ENCODE measurements around the gene VSIR. TPM values are rescaled to one million over a fixed set of nuclear protein-coding genes. Genes with fewer than 3 reads are reported as not detected.
A peak's percentile ranks its signal among the peaks of the same experiment; 100 is the strongest.

VSIR gene
- total and polyA plus RNA-seq, 2 donors, result 25.2 to 51.8 TPM

DNA sequence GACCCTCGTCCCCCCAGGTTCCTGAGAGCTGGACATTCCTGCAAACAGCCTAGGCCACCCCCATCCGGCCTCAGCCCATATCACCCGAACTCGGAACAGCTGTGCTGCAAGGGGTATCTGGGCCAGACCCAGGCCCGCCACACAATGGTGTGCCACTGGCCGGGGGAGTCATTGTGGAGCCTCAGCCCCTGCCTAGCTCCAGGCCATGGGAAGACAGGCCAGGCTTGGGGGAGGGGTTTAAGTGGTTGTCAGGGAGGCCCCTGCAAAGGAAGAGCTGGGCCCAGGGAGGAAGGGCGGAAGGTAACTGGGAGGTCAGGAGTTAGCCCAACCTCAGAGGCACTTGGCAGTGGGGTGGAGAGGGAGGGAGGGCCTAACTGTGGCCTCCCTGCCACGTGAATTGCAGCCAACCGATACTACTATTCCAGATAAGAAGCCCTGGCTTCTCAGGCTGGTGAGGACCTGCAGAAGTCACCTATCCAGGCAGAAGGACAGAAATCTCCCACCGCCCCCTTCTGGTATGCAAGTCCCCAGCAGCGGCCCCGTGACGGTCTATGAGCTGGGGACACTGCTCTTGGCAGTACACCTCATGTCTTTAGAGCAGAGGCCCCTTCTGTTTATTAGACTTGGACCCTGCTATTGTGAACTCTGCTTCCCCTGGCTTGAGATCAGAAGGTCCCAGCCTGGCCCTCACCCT is 26.8 kb downstream of the VSIR start:
- H3K4me1 ChIP-seq (ENCODE audit: control insufficient read depth in 2 of 2, insufficient read depth in 2 of 2, low read length in 2 of 2), result peaks cover 45 to 92% of the 10 kb centered on the region in 2 donors
- H3K27ac ChIP-seq (ENCODE audit: low read depth in 1 of 2, low read length in 1 of 2), result peak overlapping the region; percentile 48 to 90
- no peaks in the 10 kb centered on the region for H3K27me3 ChIP-seq (ENCODE audit: control insufficient read depth in 2 of 2, insufficient read depth in 1 of 2, low read length in 1 of 2)
- H3K9me3 ChIP-seq (ENCODE audit: control insufficient read depth in 2 of 2, insufficient read depth in 1 of 2, low read length in 1 of 2), result peaks cover 0 to 14% of the 10 kb centered on the region in 2 donors
- H3K36me3 ChIP-seq (ENCODE audit: control insufficient read depth in 2 of 2, insufficient read depth in 2 of 2, low read length in 1 of 2), result peaks cover 2 to 12% of the 10 kb centered on the region in 2 donors
- DNase-seq (ENCODE audit: low read depth in 6 of 9, low spot score in 9 of 9), result no peak
- H3K4me3 ChIP-seq (ENCODE audit: low read length in 2 of 2), result no peak overlapping the region
- WGBS, result 66% methylated on average over 13 of the region's 13 CpGs

DNA sequence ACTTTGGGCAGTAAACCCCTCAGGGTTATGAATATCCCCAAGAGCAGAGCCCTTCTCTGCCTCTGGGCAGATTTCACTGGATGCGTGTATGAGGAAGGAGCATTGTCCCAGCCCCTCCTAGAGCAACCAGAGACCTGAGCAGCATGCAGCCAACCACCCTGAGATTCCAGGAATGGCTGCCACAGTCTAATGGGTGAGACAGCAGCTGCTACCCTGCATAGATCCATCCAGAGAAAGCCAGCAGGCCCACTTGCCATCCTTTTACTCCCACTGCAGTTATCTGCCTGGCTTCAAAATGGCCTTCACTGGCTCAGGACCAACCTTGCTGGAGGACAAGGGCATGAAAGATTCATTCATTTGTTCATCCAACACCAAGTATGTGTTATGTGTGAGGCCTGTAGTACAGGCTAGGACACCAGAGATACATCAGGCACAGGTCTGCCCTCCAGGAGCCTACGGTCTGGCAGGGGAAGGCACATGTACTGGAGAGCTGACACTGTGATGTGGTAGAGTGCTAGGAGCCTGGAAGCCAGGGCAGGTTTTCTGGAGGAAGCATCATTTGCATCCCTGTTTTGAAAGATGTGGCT is 27.6 kb downstream of the VSIR start:
- H3K36me3 ChIP-seq (ENCODE audit: control insufficient read depth in 2 of 2, insufficient read depth in 2 of 2, low read length in 1 of 2), result peaks cover 2 to 8% of the 10 kb centered on the region in 2 donors
- peaks cover 52 to 92% of the 10 kb centered on the region in 2 donors for H3K4me1 ChIP-seq (ENCODE audit: control insufficient read depth in 2 of 2, insufficient read depth in 2 of 2, low read length in 2 of 2)
- no peak overlapping the region for H3K4me3 ChIP-seq (ENCODE audit: low read length in 2 of 2)
- peaks cover 0 to 14% of the 10 kb centered on the region in 2 donors for H3K9me3 ChIP-seq (ENCODE audit: control insufficient read depth in 2 of 2, insufficient read depth in 1 of 2, low read length in 1 of 2)
- WGBS, result 93% methylated on average over 2 of the region's 2 CpGs
- no peaks in the 10 kb centered on the region for H3K27me3 ChIP-seq (ENCODE audit: control insufficient read depth in 2 of 2, insufficient read depth in 1 of 2, low read length in 1 of 2)
- DNase-seq (ENCODE audit: low read depth in 6 of 9, low spot score in 9 of 9), result no peak
- peak overlapping the region in 1 of 2 donors; percentile 25 for H3K27ac ChIP-seq (ENCODE audit: low read depth in 1 of 2, low read length in 1 of 2)

DNA sequence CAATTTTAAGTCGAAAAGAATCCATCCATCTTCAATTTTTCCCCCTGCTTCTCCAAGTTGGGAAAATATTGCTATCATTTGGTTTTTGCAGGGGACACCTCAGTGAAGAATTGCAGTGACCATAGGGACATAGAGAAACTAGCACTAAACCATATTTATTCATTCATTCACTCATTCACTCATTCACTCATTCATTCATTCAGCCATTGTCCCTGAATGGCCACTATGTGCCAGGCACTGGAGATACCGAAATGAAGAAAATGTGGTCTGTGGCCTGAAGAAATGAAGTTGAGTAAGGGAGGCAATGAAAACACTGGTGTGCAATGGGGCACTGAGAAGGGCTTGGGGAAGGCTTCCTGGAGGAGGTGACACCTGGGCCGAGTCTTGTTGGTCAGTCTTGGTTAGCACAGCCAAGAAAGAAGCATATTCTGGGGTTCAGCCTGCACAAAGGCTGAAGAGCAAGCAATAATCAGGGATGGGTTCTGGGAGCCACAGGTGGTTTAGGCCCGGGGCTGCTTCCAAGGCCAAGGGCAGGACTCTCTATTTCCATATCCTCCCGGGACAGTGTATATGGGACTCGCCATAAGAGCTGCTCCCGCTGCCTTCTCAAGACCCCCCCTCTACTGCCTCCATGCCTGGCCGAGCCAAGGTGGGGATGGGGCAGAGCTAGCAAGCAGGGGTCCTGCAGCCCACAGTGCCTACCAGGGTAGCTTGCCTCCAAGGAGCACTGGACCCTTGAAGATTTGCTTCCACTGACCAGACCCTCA is 28.2 kb downstream of the VSIR start:
- H3K27ac ChIP-seq (ENCODE audit: low read depth in 1 of 2, low read length in 1 of 2), result no peak overlapping the region
- H3K4me3 ChIP-seq (ENCODE audit: low read length in 2 of 2), result no peak overlapping the region
- H3K27me3 ChIP-seq (ENCODE audit: control insufficient read depth in 2 of 2, insufficient read depth in 1 of 2, low read length in 1 of 2), result no peaks in the 10 kb centered on the region
- peaks cover 0 to 14% of the 10 kb centered on the region in 2 donors for H3K9me3 ChIP-seq (ENCODE audit: control insufficient read depth in 2 of 2, insufficient read depth in 1 of 2, low read length in 1 of 2)
- peaks cover 2 to 3% of the 10 kb centered on the region in 2 donors for H3K36me3 ChIP-seq (ENCODE audit: control insufficient read depth in 2 of 2, insufficient read depth in 2 of 2, low read length in 1 of 2)
- no peak for DNase-seq (ENCODE audit: low read depth in 6 of 9, low spot score in 9 of 9)
- H3K4me1 ChIP-seq (ENCODE audit: control insufficient read depth in 2 of 2, insufficient read depth in 2 of 2, low read length in 2 of 2), result peaks cover 50 to 92% of the 10 kb centered on the region in 2 donors
- 94% methylated on average over 8 of the region's 8 CpGs for WGBS

DNA sequence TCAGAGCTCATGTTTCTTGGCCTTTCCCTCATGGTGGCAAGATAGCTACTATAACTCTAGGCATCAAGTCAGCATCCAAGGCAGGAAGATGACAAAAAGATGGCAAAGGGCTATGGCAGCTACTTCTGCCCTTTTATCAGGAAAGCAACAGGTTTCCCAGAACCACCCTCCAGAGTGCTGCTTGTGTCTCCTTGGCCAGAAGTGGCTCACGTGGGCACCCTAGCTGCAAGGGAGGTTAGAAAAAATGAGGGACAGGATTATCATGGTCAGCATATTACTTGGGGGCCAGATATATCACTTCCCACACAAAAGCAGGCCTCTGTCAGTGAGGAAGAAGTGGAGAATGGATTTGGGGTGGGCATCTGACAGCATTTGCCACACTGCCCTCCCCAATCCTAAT is 29.5 kb downstream of the VSIR start:
- Histone ChIP-seq H3K9me3 (ENCODE audit: control insufficient read depth in 2 of 2, insufficient read depth in 1 of 2, low read length in 1 of 2) (peaks cover 0 to 11% of the 10 kb centered on the region in 2 donors), H3K4me3 (ENCODE audit: low read length in 2 of 2) (no peak overlapping the region), H3K27ac (ENCODE audit: low read depth in 1 of 2, low read length in 1 of 2) (no peak overlapping the region), H3K4me1 (ENCODE audit: control insufficient read depth in 2 of 2, insufficient read depth in 2 of 2, low read length in 2 of 2) (peaks cover 37 to 88% of the 10 kb centered on the region in 2 donors), H3K27me3 (ENCODE audit: control insufficient read depth in 2 of 2, insufficient read depth in 1 of 2, low read length in 1 of 2) (no peaks in the 10 kb centered on the region), H3K36me3 (ENCODE audit: control insufficient read depth in 2 of 2, insufficient read depth in 2 of 2, low read length in 1 of 2) (peaks cover 0 to 2% of the 10 kb centered on the region in 2 donors)
- whole genome bisulfite sequencing, result 96% methylated on average over 1 of the region's 1 CpG
- DNase-seq (ENCODE audit: low read depth in 6 of 9, low spot score in 9 of 9), result no peak

DNA sequence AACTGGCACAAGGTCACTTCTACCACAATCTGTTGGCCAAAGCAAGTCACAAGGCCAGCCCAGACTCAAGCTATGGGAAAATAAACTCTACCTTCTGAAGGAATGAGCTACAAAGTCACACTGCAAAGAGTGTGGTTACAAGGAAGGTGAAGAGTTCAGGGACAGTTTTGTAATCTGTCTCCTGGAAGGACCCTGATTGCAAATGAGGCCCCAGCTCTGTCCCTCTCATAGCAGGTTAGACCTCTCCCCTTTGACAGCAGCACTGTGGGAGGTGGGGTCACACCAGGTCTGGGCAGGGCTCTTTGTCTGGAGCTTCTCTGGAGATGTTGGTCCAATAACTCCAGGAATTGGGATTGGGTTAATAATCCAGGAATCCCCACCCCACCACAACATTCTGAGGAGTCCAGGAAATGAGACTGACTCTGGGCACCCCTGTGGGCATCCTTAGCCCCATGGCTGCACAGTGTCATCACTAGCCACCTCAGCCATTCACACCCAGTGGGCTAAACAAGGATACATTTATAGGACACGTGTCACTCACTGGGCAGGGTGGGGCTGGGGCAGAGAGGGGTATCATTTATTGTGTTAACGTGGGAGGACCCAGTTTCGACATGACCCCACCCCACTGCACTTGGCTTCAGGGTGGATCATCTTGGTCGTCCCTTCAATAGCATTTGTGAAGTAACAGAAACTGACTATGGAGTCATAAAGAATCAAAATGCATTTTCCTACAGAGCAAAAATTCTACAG is 30.1 kb downstream of the VSIR start:
- no peak for DNase-seq (ENCODE audit: low read depth in 6 of 9, low spot score in 9 of 9)
- H3K27me3 ChIP-seq (ENCODE audit: control insufficient read depth in 2 of 2, insufficient read depth in 1 of 2, low read length in 1 of 2), result no peaks in the 10 kb centered on the region
- peaks cover 0 to 2% of the 10 kb centered on the region in 2 donors for H3K36me3 ChIP-seq (ENCODE audit: control insufficient read depth in 2 of 2, insufficient read depth in 2 of 2, low read length in 1 of 2)
- WGBS, result 97% methylated on average over 4 of the region's 4 CpGs
- H3K4me1 ChIP-seq (ENCODE audit: control insufficient read depth in 2 of 2, insufficient read depth in 2 of 2, low read length in 2 of 2), result peaks cover 32 to 88% of the 10 kb centered on the region in 2 donors
- H3K27ac ChIP-seq (ENCODE audit: low read depth in 1 of 2, low read length in 1 of 2), result no peak overlapping the region
- no peak overlapping the region for H3K4me3 ChIP-seq (ENCODE audit: low read length in 2 of 2)
- peaks cover 0 to 11% of the 10 kb centered on the region in 2 donors for H3K9me3 ChIP-seq (ENCODE audit: control insufficient read depth in 2 of 2, insufficient read depth in 1 of 2, low read length in 1 of 2)

DNA sequence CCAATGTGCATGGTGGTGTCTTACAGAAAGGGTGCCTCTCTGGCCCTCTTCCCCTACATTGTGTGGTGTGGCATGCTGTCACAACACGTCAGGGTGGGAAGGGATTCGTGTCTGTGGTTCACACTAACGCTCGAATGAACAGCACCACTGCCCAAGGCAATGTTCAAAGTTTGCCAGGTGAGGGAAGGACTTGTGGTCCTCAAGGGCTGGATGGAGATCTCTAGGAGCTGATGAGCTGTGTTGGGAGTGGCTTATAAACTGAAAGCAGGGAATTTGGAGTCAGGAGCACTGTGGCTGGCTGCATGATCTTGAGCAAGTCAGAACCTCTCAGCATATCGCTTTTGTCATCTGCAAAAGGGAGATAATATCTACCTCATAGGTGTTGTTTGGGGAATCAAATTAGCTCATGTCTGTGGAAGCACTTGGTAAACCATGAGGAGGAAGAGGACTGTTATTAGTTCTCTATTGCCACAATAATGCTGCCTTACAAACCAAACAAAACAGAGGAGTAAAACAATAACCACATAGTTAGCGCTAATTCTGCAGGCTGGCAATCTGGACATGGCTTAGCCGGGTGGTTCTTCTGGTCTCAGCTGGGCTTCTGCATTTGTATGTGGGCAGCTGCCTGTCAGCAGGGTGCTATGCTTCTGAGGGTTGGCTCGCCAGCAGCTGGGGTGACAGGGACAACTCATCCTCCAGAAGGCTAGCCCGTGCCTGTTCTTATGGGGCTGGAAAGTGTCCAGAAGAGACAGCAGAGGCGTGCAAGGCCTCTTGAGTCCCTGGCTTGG is 30.8 kb downstream of the VSIR start:
- H3K27ac ChIP-seq (ENCODE audit: low read depth in 1 of 2, low read length in 1 of 2), result no peak overlapping the region
- WGBS, result 88% methylated on average over 10 of the region's 10 CpGs
- H3K4me3 ChIP-seq (ENCODE audit: low read length in 2 of 2), result no peak overlapping the region
- H3K9me3 ChIP-seq (ENCODE audit: control insufficient read depth in 2 of 2, insufficient read depth in 1 of 2, low read length in 1 of 2), result peaks cover 0 to 11% of the 10 kb centered on the region in 2 donors
- no peaks in the 10 kb centered on the region for H3K27me3 ChIP-seq (ENCODE audit: control insufficient read depth in 2 of 2, insufficient read depth in 1 of 2, low read length in 1 of 2)
- DNase-seq (ENCODE audit: low read depth in 6 of 9, low spot score in 9 of 9), result no peak
- H3K4me1 ChIP-seq (ENCODE audit: control insufficient read depth in 2 of 2, insufficient read depth in 2 of 2, low read length in 2 of 2), result peaks cover 24 to 88% of the 10 kb centered on the region in 2 donors
- H3K36me3 ChIP-seq (ENCODE audit: control insufficient read depth in 2 of 2, insufficient read depth in 2 of 2, low read length in 1 of 2), result no peaks in the 10 kb centered on the region

DNA sequence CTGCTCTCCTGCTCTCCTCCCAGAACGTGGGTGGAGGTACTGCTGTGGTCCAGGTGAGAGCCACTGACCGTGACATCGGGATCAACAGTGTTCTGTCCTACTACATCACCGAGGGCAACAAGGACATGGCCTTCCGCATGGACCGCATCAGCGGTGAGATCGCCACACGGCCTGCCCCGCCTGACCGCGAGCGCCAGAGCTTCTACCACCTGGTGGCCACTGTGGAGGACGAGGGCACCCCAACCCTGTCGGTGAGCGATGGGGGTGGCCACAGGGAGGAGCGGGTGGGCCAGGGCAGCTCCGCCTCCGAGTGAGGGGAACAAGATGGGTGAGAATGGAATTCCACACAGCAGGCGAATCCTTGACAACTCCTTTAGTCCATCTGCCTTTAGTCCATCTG is 31.6 kb downstream of the VSIR start:
- WGBS, result 97% methylated on average over 20 of the region's 20 CpGs
- no peak for DNase-seq (ENCODE audit: low read depth in 6 of 9, low spot score in 9 of 9)
- H3K9me3 ChIP-seq (ENCODE audit: control insufficient read depth in 2 of 2, insufficient read depth in 1 of 2, low read length in 1 of 2), result peaks cover 0 to 11% of the 10 kb centered on the region in 2 donors
- H3K27me3 ChIP-seq (ENCODE audit: control insufficient read depth in 2 of 2, insufficient read depth in 1 of 2, low read length in 1 of 2), result no peaks in the 10 kb centered on the region
- H3K4me1 ChIP-seq (ENCODE audit: control insufficient read depth in 2 of 2, insufficient read depth in 2 of 2, low read length in 2 of 2), result peaks cover 24 to 88% of the 10 kb centered on the region in 2 donors
- H3K27ac ChIP-seq (ENCODE audit: low read depth in 1 of 2, low read length in 1 of 2), result no peak overlapping the region
- H3K36me3 ChIP-seq (ENCODE audit: control insufficient read depth in 2 of 2, insufficient read depth in 2 of 2, low read length in 1 of 2), result no peaks in the 10 kb centered on the region
- no peak overlapping the region for H3K4me3 ChIP-seq (ENCODE audit: low read length in 2 of 2)

DNA sequence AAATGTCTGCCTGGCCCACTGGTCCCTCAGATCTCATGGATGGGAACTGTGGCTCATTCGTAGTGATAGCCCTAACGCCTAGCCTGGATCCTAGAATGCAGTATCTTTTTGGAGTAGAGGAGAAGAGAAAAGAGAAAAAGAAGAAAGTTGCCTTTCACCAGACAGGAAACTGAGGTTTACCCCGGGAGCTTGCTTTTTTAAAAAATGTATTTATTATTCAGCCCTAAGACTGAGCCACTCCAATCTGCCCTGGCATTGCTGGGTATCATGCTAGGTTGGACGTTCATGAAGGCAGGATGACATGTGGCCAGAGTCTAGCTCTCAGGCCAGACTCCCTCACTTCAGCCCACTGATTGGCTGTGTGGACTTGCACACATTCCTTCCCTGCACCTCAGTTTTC is 32.3 kb downstream of the VSIR start:
- H3K4me1 ChIP-seq (ENCODE audit: control insufficient read depth in 2 of 2, insufficient read depth in 2 of 2, low read length in 2 of 2), result peaks cover 24 to 88% of the 10 kb centered on the region in 2 donors

More for the DNA sequence above, 32.3 kb downstream of the VSIR start:
- H3K27ac ChIP-seq (ENCODE audit: low read depth in 1 of 2, low read length in 1 of 2), result no peak overlapping the region
- peaks cover 0 to 11% of the 10 kb centered on the region in 2 donors for H3K9me3 ChIP-seq (ENCODE audit: control insufficient read depth in 2 of 2, insufficient read depth in 1 of 2, low read length in 1 of 2)
- H3K27me3 ChIP-seq (ENCODE audit: control insufficient read depth in 2 of 2, insufficient read depth in 1 of 2, low read length in 1 of 2), result no peaks in the 10 kb centered on the region
- H3K4me3 ChIP-seq (ENCODE audit: low read length in 2 of 2), result no peak overlapping the region
- H3K36me3 ChIP-seq (ENCODE audit: control insufficient read depth in 2 of 2, insufficient read depth in 2 of 2, low read length in 1 of 2), result no peaks in the 10 kb centered on the region
- WGBS, result 11% methylated on average over 4 of the region's 4 CpGs
- no peak for DNase-seq (ENCODE audit: low read depth in 6 of 9, low spot score in 9 of 9)
